GM15510 (cell line): ENCODE measurements around the gene ZNF467.

Experiments used
- POLR2A ChIP-seq: IDR thresholded peaks from 3 replicates; pipeline ENCODE4 v1.6.1; 2011; ENCODE audit warnings: borderline replicate concordance; ENCODE audit not compliant: insufficient read length; ENCODE audit errors: extremely low read depth

The ZNF467 gene

GRCh38 chr7:149761307-149761706, 12.1 kb downstream of the ZNF467 start:
- no peak for TF ChIP-seq POLR2A

GRCh38 chr7:149760538-149760937, 12.8 kb downstream of the ZNF467 start:
- TF ChIP-seq POLR2A: no peak

- no peak for TF ChIP-seq POLR2A
Measured at GRCh38 chr7:149759093-149759860, 14.1 kb downstream of the ZNF467 start.

- no peak for TF ChIP-seq POLR2A
Measured at GRCh38 chr7:149753375-149754233, 19.8 kb downstream of the ZNF467 start.

- no peak for TF ChIP-seq POLR2A
Measured at GRCh38 chr7:149752646-149753045, 20.7 kb downstream of the ZNF467 start.

- no peak for TF ChIP-seq POLR2A
Measured at GRCh38 chr7:149751043-149751775, 22.2 kb downstream of the ZNF467 start.

- no peak for TF ChIP-seq POLR2A
Measured at GRCh38 chr7:149750122-149750845, 23.1 kb downstream of the ZNF467 start.

- TF ChIP-seq POLR2A: no peak
Measured at GRCh38 chr7:149748076-149748874, 25.1 kb downstream of the ZNF467 start.

- TF ChIP-seq POLR2A: no peak
Measured at GRCh38 chr7:149743476-149744255, 29.7 kb downstream of the ZNF467 start.

- no peak for TF ChIP-seq POLR2A
Measured at GRCh38 chr7:149742075-149742701, 31.2 kb downstream of the ZNF467 start.

GRCh38 chr7:149741629-149742028, 31.8 kb downstream of the ZNF467 start:
- TF ChIP-seq POLR2A: no peak
